HL-60 (cell line): ENCODE data around the gene H2BK1.

Experiments used
- DNase-seq, 2 experiments: peaks; one replicate each; pipeline ENCODE4 v3.0.0-alpha.2; 2010 to 2020; ENCODE audit warnings: low read depth in 1 of 2, low spot score in 1 of 2
- H3K27ac ChIP-seq: fragments of 250-450 bp; sonication (Bioruptor Pico); replicated peaks from 2 replicates; pipeline ENCODE4 v1.5.1; 2020; ENCODE audit warnings: mild to moderate bottlenecking, moderate library complexity
- H3K27me3 ChIP-seq: fragments of 250-450 bp; sonication (Bioruptor Pico); 2 replicates; pipeline ENCODE4 v1.5.1; 2021; ENCODE audit warnings: mild to moderate bottlenecking, moderate library complexity; ENCODE audit not compliant: insufficient read depth, poor library complexity, severe bottlenecking
- H3K4me3 ChIP-seq: replicated peaks from 2 replicates; pipeline ENCODE4 v1.5.1; 2011; ENCODE audit warnings: mild to moderate bottlenecking, control low read depth, low read length; ENCODE audit not compliant: insufficient read depth
- CTCF ChIP-seq: IDR thresholded peaks from one replicate; pipeline ENCODE4 v1.5.1; 2011; ENCODE audit warnings: low read length, control low read depth, inconsistent platforms; ENCODE audit not compliant: insufficient read depth
- GABPA ChIP-seq: IDR thresholded peaks from 2 replicates; pipeline ENCODE4 v1.6.1; 2012; ENCODE audit warnings: low read depth
- POLR2AphosphoS5 ChIP-seq: IDR thresholded peaks from 2 replicates; pipeline ENCODE4 v1.6.1; 2012; ENCODE audit warnings: low read depth
- REST ChIP-seq: IDR thresholded peaks from 2 replicates; pipeline ENCODE4 v1.6.1; 2012; ENCODE audit warnings: low read depth; ENCODE audit not compliant: insufficient replicate concordance
- SPI1 ChIP-seq: IDR thresholded peaks from 2 replicates; pipeline ENCODE4 v1.6.1; 2012; ENCODE audit warnings: low read depth, mild to moderate bottlenecking, borderline replicate concordance

H2BK1 gene

GRCh38 chr7:151175793-151176311, 34.4 kb downstream of the H2BK1 start:
- DNase-seq, result no peak
- Histone ChIP-seq H3K4me3 (no peak overlapping the region), H3K27ac (no peak overlapping the region), H3K27me3 (peaks cover 4% of the 10 kb centered on the region)
- TF ChIP-seq SPI1, result no peak
- TF ChIP-seq CTCF, result no peak
- TF ChIP-seq REST, result no peak
- no peak for TF ChIP-seq POLR2AphosphoS5
- no peak for TF ChIP-seq GABPA

- H3K4me3 ChIP-seq, result no peak overlapping the region
- no peak for DNase-seq
- H3K27me3 ChIP-seq, result peaks cover 5% of the 10 kb centered on the region
- no peak overlapping the region for H3K27ac ChIP-seq
- no peak for TF ChIP-seq SPI1
- TF ChIP-seq POLR2AphosphoS5, result no peak
- TF ChIP-seq CTCF, result no peak
- TF ChIP-seq REST, result no peak
- TF ChIP-seq GABPA, result no peak
Measured at GRCh38 chr7:151175047-151175792, 35.1 kb downstream of the H2BK1 start.

DNA sequence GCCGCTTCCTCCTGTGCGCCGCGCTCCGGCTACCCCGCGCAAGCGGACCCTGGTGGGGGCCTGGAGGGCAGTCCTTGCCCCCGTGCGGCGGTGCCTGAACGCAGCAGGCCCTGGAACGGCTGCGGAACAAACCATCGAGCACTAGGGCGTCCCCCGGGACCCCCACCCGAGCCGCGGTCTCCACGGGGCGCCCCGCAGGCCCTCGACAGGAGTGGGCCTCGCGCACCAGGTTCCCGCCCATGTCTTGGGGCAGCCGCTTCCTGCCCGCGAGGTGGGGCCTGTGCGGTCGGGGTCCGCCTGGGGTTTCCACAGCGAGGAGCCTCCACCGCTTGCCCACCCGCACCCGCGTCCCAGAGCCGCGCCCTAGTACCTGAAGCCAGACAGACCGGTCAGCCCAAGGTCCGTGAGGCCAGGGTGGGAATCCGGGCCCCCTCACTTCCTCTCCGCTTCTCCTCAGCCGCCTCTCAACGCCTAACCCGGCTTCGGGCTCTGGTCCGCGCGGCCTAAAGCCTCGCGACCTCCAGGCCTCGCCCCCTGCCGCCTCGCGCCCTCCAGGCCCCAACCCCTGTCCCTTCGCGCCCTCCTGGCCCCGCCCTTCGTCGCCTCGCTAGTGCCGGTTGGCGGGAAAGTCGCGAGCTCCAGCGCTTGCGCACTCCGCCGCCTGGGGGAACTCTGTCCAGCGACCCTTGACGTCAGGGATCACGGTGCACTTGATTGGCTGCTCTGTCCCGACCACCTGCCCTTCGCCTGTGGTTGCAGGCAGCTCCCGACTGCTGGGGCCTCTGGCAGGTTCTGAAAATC, 35.8 kb downstream of the H2BK1 start:
- DNase-seq, result no peak
- Histone ChIP-seq H3K4me3 (no peak overlapping the region), H3K27ac (no peak overlapping the region), H3K27me3 (peaks cover 12% of the 10 kb centered on the region)
- TF ChIP-seq GABPA (no peak), SPI1 (no peak), REST (no peak), POLR2AphosphoS5 (no peak), CTCF (no peak)
